Measurements from ENCODE around the gene IDH2.

DNA sequence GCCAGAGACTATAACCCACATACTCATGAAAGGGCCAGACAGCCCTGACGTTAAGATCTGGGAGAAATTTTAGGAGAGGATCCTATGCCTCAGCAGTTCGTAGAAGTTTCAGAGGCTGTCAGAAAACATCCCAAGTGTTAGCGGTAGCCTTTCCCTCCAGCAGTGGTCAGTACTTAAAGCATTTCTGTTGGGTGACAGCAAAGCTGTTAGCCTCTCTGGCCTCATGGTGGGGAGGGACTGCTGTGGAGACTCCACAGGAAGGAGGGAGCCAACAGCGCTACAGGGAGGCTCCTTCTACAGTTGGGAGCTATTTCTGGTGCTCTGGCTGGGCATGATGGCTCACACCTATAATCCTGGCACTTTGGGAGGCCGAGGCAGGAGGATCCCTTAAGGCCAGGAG is 27.4 kb downstream of the IDH2 start:
- TF ChIP-seq, protein P1, sequence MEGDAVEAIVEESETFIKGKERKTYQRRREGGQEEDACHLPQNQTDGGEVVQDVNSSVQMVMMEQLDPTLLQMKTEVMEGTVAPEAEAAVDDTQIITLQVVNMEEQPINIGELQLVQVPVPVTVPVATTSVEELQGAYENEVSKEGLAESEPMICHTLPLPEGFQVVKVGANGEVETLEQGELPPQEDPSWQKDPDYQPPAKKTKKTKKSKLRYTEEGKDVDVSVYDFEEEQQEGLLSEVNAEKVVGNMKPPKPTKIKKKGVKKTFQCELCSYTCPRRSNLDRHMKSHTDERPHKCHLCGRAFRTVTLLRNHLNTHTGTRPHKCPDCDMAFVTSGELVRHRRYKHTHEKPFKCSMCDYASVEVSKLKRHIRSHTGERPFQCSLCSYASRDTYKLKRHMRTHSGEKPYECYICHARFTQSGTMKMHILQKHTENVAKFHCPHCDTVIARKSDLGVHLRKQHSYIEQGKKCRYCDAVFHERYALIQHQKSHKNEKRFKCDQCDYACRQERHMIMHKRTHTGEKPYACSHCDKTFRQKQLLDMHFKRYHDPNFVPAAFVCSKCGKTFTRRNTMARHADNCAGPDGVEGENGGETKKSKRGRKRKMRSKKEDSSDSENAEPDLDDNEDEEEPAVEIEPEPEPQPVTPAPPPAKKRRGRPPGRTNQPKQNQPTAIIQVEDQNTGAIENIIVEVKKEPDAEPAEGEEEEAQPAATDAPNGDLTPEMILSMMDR (IDR thresholded peaks at IDR 0.05) = no peak
- TF ChIP-seq POLR2A (IDR thresholded peaks at IDR 0.05) = no peak
